Measurements from ENCODE around the gene HAPSTR1.

HAPSTR1 gene

GRCh38 chr16:9114842-9115241 lies 23.4 kb downstream of the HAPSTR1 start (continued):
- TF ChIP-seq ZNF433 (tag by site-specific recombination; IDR thresholded peaks at IDR 0.05; ENCODE audit: low read depth): no peak

DNA sequence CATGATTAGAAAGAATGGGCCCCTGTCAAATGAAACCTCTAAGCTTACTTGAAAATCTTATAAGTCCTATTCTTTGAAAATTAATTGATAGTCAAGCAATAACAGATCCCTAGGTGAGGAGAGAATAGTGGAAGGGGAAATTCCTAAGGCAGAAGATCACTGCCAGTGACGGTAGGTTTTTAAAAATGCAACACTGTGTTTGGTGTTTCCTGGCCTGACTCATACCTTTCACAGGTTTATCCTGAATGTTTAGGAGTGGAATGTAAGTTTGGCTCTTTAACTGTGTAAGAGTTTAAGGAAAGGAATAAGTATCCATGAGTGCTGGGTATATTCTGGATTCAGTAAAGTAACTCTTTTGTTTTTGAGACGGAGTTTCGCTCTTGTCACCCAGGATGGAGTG lies 23.8 kb downstream of the HAPSTR1 start:
- no peak for TF ChIP-seq ZNF501 (tag by site-specific recombination; IDR thresholded peaks at IDR 0.05)
- TF ChIP-seq SALL2 (tag by site-specific recombination; IDR thresholded peaks at IDR 0.05; ENCODE audit: borderline replicate concordance): no peak
- TF ChIP-seq BCL11A (tag by site-specific recombination; IDR thresholded peaks at IDR 0.05; ENCODE audit: low read depth): no peak
- no peak for TF ChIP-seq ATF2 (tag by site-specific recombination; IDR thresholded peaks at IDR 0.05; ENCODE audit: low read depth)
- no peak for TF ChIP-seq ZNF248 (tag by site-specific recombination; IDR thresholded peaks at IDR 0.05)
- no peak for TF ChIP-seq ZNF211 (tag by site-specific recombination; IDR thresholded peaks at IDR 0.05; ENCODE audit: low read depth)
- TF ChIP-seq SP2 (tag by site-specific recombination; IDR thresholded peaks at IDR 0.05): no peak
- no peak for TF ChIP-seq HIC1 (tag by site-specific recombination; IDR thresholded peaks at IDR 0.05)
- TF ChIP-seq ZNF423 (tag by site-specific recombination; IDR thresholded peaks at IDR 0.05): no peak
- Histone ChIP-seq H3K4me1 (ENCODE audit: control insufficient read depth, insufficient read depth, low read length) (peaks cover 8% of the 10 kb centered on the region; the same call in 1 of the 2 replicates), H3K36me3 (ENCODE audit: control insufficient read depth in 2 of 2, insufficient read depth in 1 of 2, low read length in 2 of 2) (peaks cover 5 to 81% of the 10 kb centered on the region in 2 experiments; a peak in 2 of 3 replicates), H3K27ac (ENCODE audit: extremely low read depth, low read depth, low read length) (no peak overlapping the region), H3K4me3 (ENCODE audit: low read depth, low read length) (no peak overlapping the region), H3K9me3 (ENCODE audit: control insufficient read depth, insufficient read depth, low read depth, low read length) (no peaks in the 10 kb centered on the region)
- CTCF ChIA-PET: no interaction called here
- POLR2A ChIA-PET: no interaction called here

- Histone ChIP-seq H3K9me3 (ENCODE audit: control insufficient read depth, insufficient read depth, low read depth, low read length) (no peaks in the 10 kb centered on the region), H3K4me3 (ENCODE audit: low read depth, low read length) (no peak overlapping the region), H3K36me3 (ENCODE audit: control insufficient read depth in 2 of 2, insufficient read depth in 1 of 2, low read length in 2 of 2) (peaks cover 5 to 76% of the 10 kb centered on the region in 2 experiments; a peak in 2 of 3 replicates), H3K27ac (ENCODE audit: extremely low read depth, low read depth, low read length) (no peak overlapping the region), H3K4me1 (ENCODE audit: control insufficient read depth, insufficient read depth, low read length) (peaks cover 8% of the 10 kb centered on the region; the same call in 1 of the 2 replicates)
- CTCF ChIA-PET: no interaction called here
- POLR2A ChIA-PET: no interaction called here
- TF ChIP-seq ZNF645 (tag by site-specific recombination; IDR thresholded peaks at IDR 0.05): no peak
- TF ChIP-seq ZNF664 (tag by site-specific recombination; IDR thresholded peaks at IDR 0.05): peak; percentile 59; the same call in 1 of the 2 replicates
These were observed 24.7 kb downstream of the HAPSTR1 start for GRCh38 chr16:9116141-9116540.

- Histone ChIP-seq H3K4me1 (ENCODE audit: control insufficient read depth, insufficient read depth, low read length) (no peaks in the 10 kb centered on the region), H3K4me3 (ENCODE audit: low read depth, low read length) (no peak overlapping the region), H3K27ac (ENCODE audit: extremely low read depth, low read depth, low read length) (no peak overlapping the region), H3K9me3 (ENCODE audit: control insufficient read depth, insufficient read depth, low read depth, low read length) (no peaks in the 10 kb centered on the region), H3K36me3 (ENCODE audit: control insufficient read depth in 2 of 2, insufficient read depth in 1 of 2, low read length in 2 of 2) (peaks cover 5 to 82% of the 10 kb centered on the region in 2 experiments; a peak in 2 of 3 replicates)
- ChIA-PET POLR2A (no interaction called here), CTCF (interaction anchor here (1.4 to 3.0 kb wide), 2 partner anchors 21 to 68 kb away, joined by 4 to 10 read pairs; no protein-coding TSS in a partner anchor)
- TF ChIP-seq ZNF561 (tag by site-specific recombination; IDR thresholded peaks at IDR 0.05; ENCODE audit: borderline replicate concordance): no peak
- no peak for TF ChIP-seq ZNF266 (tag by site-specific recombination; IDR thresholded peaks at IDR 0.05; ENCODE audit: low read depth)
- no peak for TF ChIP-seq ZNF549 (tag by site-specific recombination; IDR thresholded peaks at IDR 0.05)
- no peak for TF ChIP-seq ZBTB49 (tag by site-specific recombination; IDR thresholded peaks at IDR 0.05; ENCODE audit: low read depth)
- no peak for TF ChIP-seq ZNF473 (tag by site-specific recombination; IDR thresholded peaks at IDR 0.05)
- TF ChIP-seq ELK4 (IDR thresholded peaks at IDR 0.05; ENCODE audit: borderline replicate concordance, low read depth, low read length): no peak
- no peak for TF ChIP-seq ZNF169 (tag by site-specific recombination; IDR thresholded peaks at IDR 0.05)
- TF ChIP-seq, protein P1, sequence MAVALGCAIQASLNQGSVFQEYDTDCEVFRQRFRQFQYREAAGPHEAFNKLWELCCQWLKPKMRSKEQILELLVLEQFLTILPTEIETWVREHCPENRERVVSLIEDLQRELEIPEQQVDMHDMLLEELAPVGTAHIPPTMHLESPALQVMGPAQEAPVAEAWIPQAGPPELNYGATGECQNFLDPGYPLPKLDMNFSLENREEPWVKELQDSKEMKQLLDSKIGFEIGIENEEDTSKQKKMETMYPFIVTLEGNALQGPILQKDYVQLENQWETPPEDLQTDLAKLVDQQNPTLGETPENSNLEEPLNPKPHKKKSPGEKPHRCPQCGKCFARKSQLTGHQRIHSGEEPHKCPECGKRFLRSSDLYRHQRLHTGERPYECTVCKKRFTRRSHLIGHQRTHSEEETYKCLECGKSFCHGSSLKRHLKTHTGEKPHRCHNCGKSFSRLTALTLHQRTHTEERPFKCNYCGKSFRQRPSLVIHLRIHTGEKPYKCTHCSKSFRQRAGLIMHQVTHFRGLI (tag by site-specific recombination; IDR thresholded peaks at IDR 0.05): no peak
These were observed 26.7 kb downstream of the HAPSTR1 start for GRCh38 chr16:9118170-9118569.

Measured in HEK293 (cell line).